PC-9 (cell line): ENCODE results near the gene MERTK. TPM values are rescaled to one million over a fixed set of nuclear protein-coding genes. Genes with fewer than 3 reads are reported as not detected.

Source experiments
- BruUV-seq: library from RNA; stranded (reverse); fragments of 400-500 nt; replicated peaks from 2 replicates; lab custom pipeline; 2021; lab: Mats Ljungman, UMichigan
- CTCF ChIA-PET: fragments of 300-600 bp; sonication (Branson Sonifier 250); formaldehyde crosslinking; loops from one replicate; lab custom pipeline; 2022; ENCODE audit warnings: antibody characterized with exemption; lab: Charles Lee
- POLR2A ChIA-PET: fragments of 300-600 bp; sonication (Branson Sonifier 250); formaldehyde crosslinking; loops from one replicate; lab custom pipeline; 2022; ENCODE audit warnings: antibody characterized with exemption; ENCODE audit not compliant: unreplicated experiment; lab: Charles Lee
- DNase-seq, 2 experiments: peaks; one replicate each; pipeline versions ENCODE4 v3.0.0 to v3.0.0-alpha.2; 2015 to 2022; ENCODE audit warnings: mixed read lengths in 1 of 2
- H2AFZ ChIP-seq: fragments of 200-600 bp; sonication (generic); 2 replicates; pipeline ENCODE4 v1.8.1; 2017; ENCODE audit warnings: antibody characterized with exemption
- H3F3A ChIP-seq: fragments of 200-600 bp; sonication (generic); 2 replicates; pipeline ENCODE4 v1.8.1; 2017; ENCODE audit warnings: antibody characterized with exemption, mild to moderate bottlenecking, low read depth; ENCODE audit not compliant: insufficient read depth
- H3K27ac ChIP-seq: fragments of 200-600 bp; sonication (generic); 2 replicates; pipeline ENCODE4 v1.6.1; 2016; ENCODE audit warnings: mixed run types
- H3K27me3 ChIP-seq: fragments of 200-600 bp; sonication (generic); 2 replicates; pipeline ENCODE4 v1.6.1; 2016; ENCODE audit warnings: low read depth, mixed run types; ENCODE audit not compliant: insufficient read depth
- H3K36me3 ChIP-seq: fragments of 200-600 bp; sonication (generic); 2 replicates; pipeline ENCODE4 v1.6.1; 2016; ENCODE audit warnings: low read depth, mixed run types
- H3K4me1 ChIP-seq: fragments of 200-600 bp; sonication (generic); replicated peaks from 2 replicates; pipeline ENCODE4 v1.6.1; 2016; ENCODE audit warnings: mixed run types; ENCODE audit not compliant: insufficient read depth
- H3K4me2 ChIP-seq: fragments of 200-600 bp; sonication (generic); 2 replicates; pipeline ENCODE4 v1.6.1; 2017; ENCODE audit warnings: mixed run types
- H3K4me3 ChIP-seq: fragments of 200-600 bp; sonication (generic); 2 replicates; pipeline ENCODE4 v1.6.1; 2016; ENCODE audit warnings: mixed run types
- H3K79me2 ChIP-seq: fragments of 200-600 bp; sonication (generic); 2 replicates; pipeline ENCODE4 v1.6.1; 2017; ENCODE audit warnings: low read depth, mixed run types
- H3K9me2 ChIP-seq: fragments of 200-600 bp; sonication (generic); 2 replicates; pipeline ENCODE4 v1.8.1; 2017; ENCODE audit warnings: mild to moderate bottlenecking; ENCODE audit not compliant: insufficient read depth
- H3K9me3 ChIP-seq: fragments of 200-600 bp; sonication (generic); 2 replicates; pipeline ENCODE4 v1.8.1; 2016; ENCODE audit warnings: low read depth; ENCODE audit not compliant: insufficient read depth
- H4K20me1 ChIP-seq: fragments of 200-600 bp; sonication (generic); 2 replicates; pipeline ENCODE4 v1.8.1; 2017; ENCODE audit not compliant: insufficient read depth
- CTCF ChIP-seq: fragments of 200-600 bp; sonication (generic); conservative IDR thresholded peaks from 2 replicates; pipeline ENCODE4 v1.6.1; 2017; ENCODE audit warnings: mixed run types, antibody characterized with exemption, mild to moderate bottlenecking, moderate library complexity
- EZH2 ChIP-seq: fragments of 200-600 bp; sonication (generic); IDR thresholded peaks from 2 replicates; pipeline ENCODE4 v1.8.0; 2017; ENCODE audit warnings: antibody characterized with exemption, low read depth
- intact Hi-C: fragments of 100-400 bp; cut with micrococcal nuclease; formaldehyde crosslinking; loops from one replicate; pipeline ENCODE4 v1.10.0; 2022; ENCODE audit not compliant: unreplicated experiment
- total RNA-seq: library from RNA; stranded (reverse); gene quantifications from 2 replicates; pipeline ENCODE4 v1.2.3, GENCODE V29; 2021

The MERTK gene
- total RNA-seq, 1 experiment from 2014 or later, result 1.6 TPM

GRCh38 chr2:111984213-111984604 is 85.8 kb downstream of the MERTK start:
- CTCF ChIA-PET, result interaction anchor here (0.5 to 0.6 kb wide), 2 partner anchors 70 to 1100 kb away, joined by 3 to 4 read pairs; no protein-coding TSS in a partner anchor
- Histone ChIP-seq H4K20me1 (no peaks in the 10 kb centered on the region), H3K27ac (peak overlapping the region; percentile 75), H3K9me2 (no peaks in the 10 kb centered on the region), H3K27me3 (no peaks in the 10 kb centered on the region), H3F3A (peaks cover 20% of the 10 kb centered on the region), H2AFZ (no peak overlapping the region), H3K79me2 (no peaks in the 10 kb centered on the region), H3K4me2 (peak overlapping the region; percentile 53), H3K9me3 (peaks cover 11% of the 10 kb centered on the region; the same call in 1 of the 2 replicates), H3K36me3 (no peaks in the 10 kb centered on the region), H3K4me3 (no peak overlapping the region), H3K4me1 (peaks cover 29% of the 10 kb centered on the region)
- TF ChIP-seq CTCF, result no peak
- no peak for TF ChIP-seq EZH2
- POLR2A ChIA-PET, result no interaction called here
- intact Hi-C loops, result loop anchor here (1.0 to 5.0 kb wide), 4 partner anchors 9 to 62 kb away; no protein-coding TSS in a partner anchor
- peak; percentile 57 to 96 for DNase-seq
- BruUV-seq, result no TSS peak

- H3K27ac ChIP-seq, result no peak overlapping the region
- no peaks in the 10 kb centered on the region for H3K27me3 ChIP-seq
- H3F3A ChIP-seq, result peaks cover 20% of the 10 kb centered on the region
- POLR2A ChIA-PET, result no interaction called here
- intact Hi-C loops, result loop anchor here (2.0 kb wide), 1 partner anchor 39 kb away; no protein-coding TSS in a partner anchor
- H3K4me1 ChIP-seq, result peaks cover 29% of the 10 kb centered on the region
- no peak overlapping the region for H2AFZ ChIP-seq
- H3K36me3 ChIP-seq, result no peaks in the 10 kb centered on the region
- no peaks in the 10 kb centered on the region for H3K9me2 ChIP-seq
- no peak overlapping the region for H3K4me2 ChIP-seq
- no peak for DNase-seq
- CTCF ChIA-PET, result no interaction called here
- peaks cover 11% of the 10 kb centered on the region; the same call in 1 of the 2 replicates for H3K9me3 ChIP-seq
- no peak for TF ChIP-seq EZH2
- no peak for TF ChIP-seq CTCF
- no TSS peak for BruUV-seq
- H3K4me3 ChIP-seq, result no peak overlapping the region
- H3K79me2 ChIP-seq, result no peaks in the 10 kb centered on the region
- H4K20me1 ChIP-seq, result no peaks in the 10 kb centered on the region
Observed at GRCh38 chr2:111985514-111985913, 87.1 kb downstream of the MERTK start.

GRCh38 chr2:111986116-111986900 is 87.9 kb downstream of the MERTK start:
- no peaks in the 10 kb centered on the region for H3K36me3 ChIP-seq
- H3K79me2 ChIP-seq, result no peaks in the 10 kb centered on the region
- no peaks in the 10 kb centered on the region for H4K20me1 ChIP-seq
- H3K4me3 ChIP-seq, result no peak overlapping the region
- no peak for TF ChIP-seq CTCF
- no peak for TF ChIP-seq EZH2
- H3K9me3 ChIP-seq, result peaks cover 11% of the 10 kb centered on the region; the same call in 1 of the 2 replicates
- ChIA-PET CTCF (no interaction called here), POLR2A (no interaction called here)
- H3F3A ChIP-seq, result peaks cover 20% of the 10 kb centered on the region
- intact Hi-C loops, result no loop called here
- no peak overlapping the region for H3K4me2 ChIP-seq
- peaks cover 29% of the 10 kb centered on the region for H3K4me1 ChIP-seq
- no peaks in the 10 kb centered on the region for H3K27me3 ChIP-seq
- H3K27ac ChIP-seq, result no peak overlapping the region
- H2AFZ ChIP-seq, result no peak overlapping the region
- no peak for DNase-seq
- no peaks in the 10 kb centered on the region for H3K9me2 ChIP-seq
- BruUV-seq, result no TSS peak
